ENCODE results near the gene CCDC47.
A peak's percentile ranks its signal among the peaks of the same experiment; 100 is the strongest.
"Not testable (repeated sequence)": the region's sequence is repeated elsewhere in the genome, so short reads cannot be mapped to it uniquely, and the experiment has no call there.

Gene CCDC47, protein sequence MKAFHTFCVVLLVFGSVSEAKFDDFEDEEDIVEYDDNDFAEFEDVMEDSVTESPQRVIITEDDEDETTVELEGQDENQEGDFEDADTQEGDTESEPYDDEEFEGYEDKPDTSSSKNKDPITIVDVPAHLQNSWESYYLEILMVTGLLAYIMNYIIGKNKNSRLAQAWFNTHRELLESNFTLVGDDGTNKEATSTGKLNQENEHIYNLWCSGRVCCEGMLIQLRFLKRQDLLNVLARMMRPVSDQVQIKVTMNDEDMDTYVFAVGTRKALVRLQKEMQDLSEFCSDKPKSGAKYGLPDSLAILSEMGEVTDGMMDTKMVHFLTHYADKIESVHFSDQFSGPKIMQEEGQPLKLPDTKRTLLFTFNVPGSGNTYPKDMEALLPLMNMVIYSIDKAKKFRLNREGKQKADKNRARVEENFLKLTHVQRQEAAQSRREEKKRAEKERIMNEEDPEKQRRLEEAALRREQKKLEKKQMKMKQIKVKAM

DNA sequence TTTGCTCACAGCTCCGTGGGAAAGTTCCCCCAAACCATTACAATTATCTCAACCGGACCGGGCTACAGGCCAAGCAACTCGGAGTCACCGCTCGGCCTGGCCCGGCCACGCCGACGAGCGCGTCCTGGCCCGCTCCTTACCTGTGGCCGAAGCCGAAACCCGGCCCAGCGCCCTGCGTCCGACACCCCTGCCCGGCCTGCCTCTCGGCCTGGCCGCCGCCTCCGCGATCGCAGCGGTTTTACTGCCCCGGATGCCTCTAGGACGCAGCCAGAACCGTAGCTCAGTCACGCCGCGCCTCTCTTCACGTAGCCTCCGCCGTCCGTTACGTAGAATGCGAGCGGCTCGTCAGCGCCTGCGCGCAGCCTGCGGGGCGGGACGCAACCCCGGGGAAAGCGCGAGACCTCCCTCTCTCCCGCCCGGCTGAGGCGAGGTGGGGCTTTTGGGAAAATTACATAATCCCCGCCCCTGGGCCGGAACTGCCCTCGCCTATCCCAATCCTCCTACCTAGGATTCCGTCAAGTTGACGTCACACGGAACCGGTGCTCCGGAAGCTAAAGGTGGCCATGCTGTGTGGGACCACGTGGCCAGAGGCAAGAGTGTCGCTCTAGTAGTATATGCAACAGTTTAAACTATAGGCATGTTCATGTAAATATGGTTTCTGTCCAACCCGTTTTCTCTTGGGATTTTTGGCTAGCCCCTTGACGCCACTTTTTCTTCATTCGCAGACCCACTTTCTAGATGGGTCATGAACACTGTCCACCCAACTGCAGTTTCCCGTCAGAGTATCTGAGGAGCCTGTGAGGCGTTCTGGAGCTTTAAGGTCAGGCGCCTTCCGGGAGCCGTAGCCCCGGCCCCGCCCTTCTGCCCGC, at the start of gene CCDC47:
Gene CCDC47, minus strand, starts transcription at position 326 of the 869 bp plus-strand sequence. CDS start 7,422 bp downstream, outside the sequence.
- DNase-seq (ENCODE audit: low spot score), result peak; percentile 99

DNA sequence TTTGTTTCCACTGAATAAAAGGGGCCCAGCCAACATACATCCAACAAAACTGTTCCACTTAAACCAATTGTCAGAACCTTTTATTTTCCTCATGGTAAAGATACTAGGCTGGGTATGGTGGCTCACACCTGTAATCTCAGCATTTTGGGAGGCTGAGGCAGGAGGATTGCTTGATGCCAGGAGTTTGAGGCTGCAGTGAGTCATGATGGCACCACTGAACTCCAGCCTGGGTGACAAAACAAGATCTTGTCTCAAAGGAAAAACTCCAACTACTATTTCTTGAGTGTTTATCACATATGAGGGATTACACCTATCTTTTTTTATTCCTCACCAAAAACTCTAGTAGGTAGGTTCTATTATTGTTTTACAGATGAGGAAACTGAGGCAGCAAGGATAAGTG, 49.1 kb upstream of the CCDC47 start:
- DNase-seq (ENCODE audit: low spot score), result no peak

DNA sequence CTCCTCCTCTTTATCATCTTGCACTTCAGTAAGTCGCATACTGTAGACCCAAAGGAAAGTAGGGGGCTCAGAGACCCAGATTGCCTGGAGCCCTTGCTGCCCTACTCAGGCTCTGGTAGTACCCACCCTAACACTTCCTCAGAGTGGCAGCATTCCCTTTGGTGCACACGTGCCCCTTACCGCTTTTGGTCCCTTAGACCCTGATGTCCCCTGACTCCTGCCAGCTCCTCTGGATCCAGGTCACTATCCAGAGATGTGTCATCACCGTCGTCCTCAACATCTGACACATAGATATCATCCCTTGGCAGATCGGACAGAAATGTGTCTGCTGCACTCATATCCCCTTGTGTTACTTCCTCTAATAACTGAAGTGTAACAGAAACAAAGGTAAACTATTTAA, 48.4 kb upstream of the CCDC47 start:
- DNase-seq (ENCODE audit: low spot score), result no peak

DNA sequence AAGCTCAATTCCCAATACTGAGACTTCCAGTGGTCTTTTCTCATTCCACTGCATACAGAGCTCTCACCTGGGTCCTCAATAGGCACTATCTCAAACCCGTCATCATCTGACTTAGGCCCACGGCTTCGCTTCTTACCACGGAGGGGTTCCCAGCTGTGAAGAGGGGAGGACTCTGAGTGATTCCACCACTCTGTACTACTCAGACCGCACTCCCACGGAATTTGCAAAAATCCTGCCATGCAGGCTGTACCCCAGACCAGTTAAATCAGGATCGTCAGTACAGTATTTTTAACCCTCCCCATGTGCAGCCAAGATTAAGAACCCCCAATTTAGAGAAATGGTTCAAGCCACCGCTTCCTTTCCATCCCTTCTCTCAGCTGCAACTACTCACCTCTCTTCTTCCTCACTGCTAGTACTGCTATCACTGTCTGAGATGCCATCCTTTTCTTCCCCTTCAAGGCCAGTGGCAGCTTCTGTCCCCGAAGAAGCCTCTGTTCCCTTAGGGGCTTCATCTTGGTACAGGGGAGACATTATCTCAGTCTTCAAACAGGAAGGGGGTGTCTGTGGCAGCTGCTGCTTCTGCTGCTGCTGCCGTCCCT, 47.7 kb upstream of the CCDC47 start:
- DNase-seq (ENCODE audit: low spot score), result no peak

DNA sequence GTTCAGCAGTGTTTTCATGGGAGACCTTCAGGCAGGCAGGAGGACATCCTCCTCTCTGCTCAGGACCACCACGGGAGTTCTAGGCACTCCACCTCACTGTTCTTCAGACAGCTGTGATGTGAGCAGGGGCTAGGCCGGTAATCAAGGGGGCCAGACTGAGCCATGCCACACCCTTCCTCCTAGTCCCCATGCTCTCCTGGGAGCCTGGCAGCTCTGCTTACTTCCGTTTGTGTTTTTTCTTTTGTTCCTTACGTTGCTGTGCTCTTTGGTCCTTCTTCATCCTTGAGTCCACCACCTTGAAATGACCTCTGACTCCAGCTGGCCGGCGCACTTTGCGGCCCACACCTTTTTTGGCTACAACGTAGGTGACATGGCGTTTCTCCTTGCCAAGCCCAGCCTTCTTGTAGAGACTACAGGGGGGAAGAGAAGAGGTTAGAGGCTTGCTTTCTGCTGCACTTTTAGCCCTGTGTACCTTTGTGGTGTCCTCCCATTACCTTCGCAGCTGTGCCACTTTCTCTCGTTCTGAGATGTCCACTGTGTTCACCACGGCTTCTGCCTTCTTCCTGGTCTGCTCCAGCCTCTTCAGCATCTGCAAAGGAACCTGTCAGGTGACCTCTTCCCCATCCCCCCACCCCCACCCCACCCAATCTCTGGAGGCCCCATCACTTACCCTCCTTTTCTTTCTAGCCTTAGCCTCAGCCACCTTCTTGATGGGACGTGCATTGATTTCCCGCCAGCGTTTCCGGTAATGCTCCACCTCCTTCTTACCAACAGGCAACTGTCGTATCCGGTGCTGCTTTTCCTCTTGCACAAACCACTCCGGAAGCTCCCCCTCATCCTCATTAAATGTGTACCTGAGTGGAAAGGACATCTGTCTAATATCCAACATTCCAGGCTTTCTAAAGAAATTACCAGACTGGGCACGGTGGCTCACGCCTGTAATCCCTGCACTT, 46.5 kb upstream of the CCDC47 start:
- DNase-seq (ENCODE audit: low spot score), result no peak

DNA sequence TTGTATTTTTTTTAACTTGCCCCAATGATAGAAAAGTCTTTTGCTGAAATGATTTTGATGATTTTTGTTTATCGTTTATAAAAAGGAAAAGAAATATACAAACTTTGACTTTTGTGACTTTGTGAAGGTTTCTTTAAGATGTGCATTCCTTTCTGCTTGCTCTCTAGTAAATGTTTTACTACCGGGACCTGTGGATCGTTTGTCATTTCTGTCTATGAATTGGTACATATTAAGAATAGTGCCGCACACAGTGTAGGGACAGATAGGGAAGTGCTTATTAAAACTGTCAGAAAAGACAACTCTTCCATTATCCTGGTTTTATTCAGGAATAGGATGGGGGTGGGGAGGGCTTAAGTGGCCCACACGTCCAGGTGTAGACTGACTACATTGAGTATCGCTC, 45.7 kb upstream of the CCDC47 start:
- no peak for DNase-seq (ENCODE audit: low spot score)

DNA sequence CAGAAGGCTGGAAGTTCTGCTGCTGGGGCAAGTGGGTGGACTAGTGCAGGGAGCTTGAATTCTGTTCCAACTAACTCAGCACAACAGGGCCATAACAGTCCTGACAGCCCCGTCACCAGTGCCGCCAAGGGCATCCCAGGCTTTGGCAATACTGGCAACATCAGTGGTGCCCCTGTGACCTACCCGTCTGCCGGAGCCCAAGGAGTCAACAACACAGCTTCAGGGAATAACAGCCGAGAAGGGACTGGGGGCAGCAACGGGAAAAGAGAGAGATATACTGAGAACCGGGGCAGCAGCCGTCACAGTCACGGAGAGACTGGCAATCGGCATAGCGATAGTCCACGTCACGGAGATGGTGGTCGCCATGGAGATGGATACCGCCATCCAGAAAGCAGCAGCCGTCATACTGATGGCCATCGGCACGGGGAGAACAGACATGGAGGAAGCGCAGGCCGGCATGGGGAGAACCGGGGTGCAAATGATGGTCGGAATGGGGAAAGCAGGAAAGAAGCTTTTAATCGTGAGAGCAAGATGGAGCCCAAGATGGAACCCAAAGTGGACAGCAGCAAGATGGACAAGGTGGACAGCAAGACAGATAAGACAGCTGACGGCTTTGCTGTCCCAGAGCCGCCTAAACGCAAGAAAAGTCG, 44.5 kb upstream of the CCDC47 start:
- DNase-seq (ENCODE audit: low spot score), result no peak

DNA sequence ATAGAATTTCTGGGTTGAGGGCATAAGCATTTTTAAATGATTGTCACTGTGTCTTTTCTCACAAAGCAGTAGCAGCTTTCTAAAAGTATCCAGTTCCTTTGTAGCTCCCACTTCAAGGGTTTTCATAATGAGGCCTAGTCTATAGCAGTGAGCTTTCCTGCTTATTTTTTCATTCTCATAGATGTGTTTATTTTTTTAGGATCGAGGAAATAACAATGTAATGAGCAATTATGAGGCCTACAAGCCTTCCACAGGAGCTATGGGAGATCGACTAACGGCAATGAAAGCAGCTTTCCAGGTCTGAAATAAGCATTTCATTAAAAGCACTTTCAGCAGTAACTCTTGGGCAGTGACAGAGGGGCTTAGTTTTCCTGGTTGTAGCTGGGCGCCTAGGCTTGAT, 43.3 kb upstream of the CCDC47 start:
- no peak for DNase-seq (ENCODE audit: low spot score)

DNA sequence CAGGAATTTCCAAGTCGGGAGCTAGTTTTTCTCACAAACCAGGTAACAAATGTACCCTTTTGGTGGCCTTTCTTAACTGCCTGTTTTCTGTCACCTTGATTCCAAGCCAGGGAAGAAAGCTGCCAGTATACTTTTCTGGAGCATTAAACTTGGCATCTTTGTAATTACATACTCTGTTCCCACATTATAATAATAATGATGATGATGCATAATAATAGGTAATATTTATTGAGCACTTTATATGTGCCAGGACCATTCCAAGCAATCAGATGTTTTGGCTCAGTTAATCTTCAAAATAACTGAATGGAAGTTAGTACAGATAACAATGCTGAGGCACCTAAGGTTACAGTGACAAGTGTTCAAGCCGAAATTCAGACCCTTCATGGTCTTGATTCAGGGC, 42.7 kb upstream of the CCDC47 start:
- no peak for DNase-seq (ENCODE audit: low spot score)

DNA sequence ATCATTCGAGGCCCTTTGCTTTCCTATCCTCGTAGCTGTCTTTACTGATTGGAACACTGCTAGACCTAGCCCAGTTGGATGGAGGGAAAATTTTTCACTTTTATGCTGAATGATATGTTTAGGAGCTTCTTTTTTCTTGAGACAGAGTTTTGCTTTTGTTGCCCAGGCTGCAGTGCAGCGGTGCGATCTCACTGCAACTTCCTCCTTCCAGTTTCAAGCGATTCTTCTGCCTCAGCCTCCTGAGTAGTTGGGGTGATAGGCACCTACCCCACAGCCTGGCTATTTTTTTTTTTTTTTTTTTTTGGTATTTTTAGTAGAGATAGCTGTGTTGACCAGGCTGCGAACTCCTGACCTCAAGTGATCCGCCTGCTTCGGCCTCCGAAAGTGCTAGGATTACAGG, 36.6 kb upstream of the CCDC47 start:
- no peak for DNase-seq (ENCODE audit: low spot score)

DNA sequence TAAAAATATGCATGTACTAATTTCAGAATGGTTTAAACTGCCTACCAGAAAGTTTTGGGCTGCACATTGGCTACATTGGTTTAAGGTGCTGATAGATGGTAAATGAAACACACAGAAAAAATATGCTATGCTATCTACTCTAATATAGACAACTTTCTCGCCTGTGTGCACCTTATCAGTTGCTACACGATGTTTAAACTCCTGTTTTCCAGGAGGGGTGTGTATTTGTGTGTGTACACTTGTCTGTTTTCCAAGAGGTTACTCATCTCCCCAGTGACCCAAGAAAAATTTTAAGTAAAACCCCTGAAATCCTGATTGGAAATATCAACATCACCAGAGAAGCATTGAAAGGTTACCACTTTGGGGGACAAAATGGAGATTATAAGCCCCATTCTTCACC, 32.2 kb upstream of the CCDC47 start:
- DNase-seq (ENCODE audit: low spot score), result no peak

DNA sequence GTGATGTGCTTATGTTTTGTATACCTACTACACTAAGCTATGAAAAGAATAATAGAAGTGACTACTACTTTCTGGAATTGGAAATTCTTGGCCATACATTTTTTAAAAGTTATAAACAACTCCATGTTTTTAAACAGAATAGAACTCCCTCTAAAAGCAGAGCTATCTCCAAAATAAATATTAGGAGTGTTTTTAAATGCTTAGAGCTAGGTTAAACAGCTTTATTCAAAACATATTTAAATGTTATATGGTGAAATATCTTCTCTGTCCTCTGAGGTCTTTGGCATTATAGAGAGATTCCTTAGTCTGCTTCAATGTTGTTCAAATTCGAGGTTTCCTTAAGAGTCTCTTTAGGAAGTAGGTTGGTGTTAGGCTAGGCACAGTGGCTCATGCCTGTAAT, 30.9 kb upstream of the CCDC47 start:
- DNase-seq (ENCODE audit: low spot score), result no peak

DNA sequence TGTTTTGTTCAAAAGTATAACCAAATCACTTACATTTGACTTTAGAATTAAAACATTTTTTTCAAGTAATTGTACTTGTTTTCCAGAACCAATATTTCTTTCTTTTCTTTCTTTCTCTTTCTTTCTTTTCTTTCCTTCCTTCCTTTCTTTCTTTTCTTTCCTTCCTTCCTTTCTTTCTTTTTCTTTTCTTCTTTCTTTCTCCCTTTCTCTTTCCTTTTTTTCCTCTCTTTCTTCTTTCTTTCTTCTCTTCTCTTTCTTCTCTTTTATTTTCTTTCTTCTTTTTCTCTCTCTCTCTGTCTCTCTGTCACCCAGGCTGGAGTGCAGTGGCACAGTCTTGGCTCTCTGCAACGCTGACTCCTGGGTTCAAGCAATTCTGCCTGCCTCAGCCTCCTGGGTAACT, 27.4 kb upstream of the CCDC47 start:
- DNase-seq (ENCODE audit: low spot score), result no peak

DNA sequence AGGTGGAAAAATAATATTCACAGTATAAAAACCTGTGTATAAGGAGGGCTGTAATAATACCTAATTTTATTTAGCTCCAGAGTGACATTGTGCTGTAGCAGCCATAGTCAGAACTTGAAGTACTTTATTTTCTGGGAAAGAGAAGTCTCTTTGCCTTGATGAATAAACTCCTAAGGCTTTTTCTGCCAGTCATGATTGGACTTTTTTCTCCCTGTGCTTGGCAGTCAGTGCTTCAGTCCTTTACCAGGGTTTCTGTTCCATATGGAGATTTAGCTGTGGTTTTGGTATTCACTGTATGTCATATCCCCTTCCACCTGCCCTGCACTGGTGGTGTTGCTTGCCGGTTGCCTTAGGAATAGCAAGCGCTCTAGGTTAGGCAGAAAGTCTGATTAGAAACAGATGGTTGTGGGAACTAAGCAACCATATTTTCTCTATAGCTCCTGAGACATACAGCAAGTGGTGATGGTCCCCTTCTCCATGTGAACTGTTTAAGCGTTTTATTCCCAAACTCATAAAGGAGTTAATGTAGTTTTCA, 25.2 kb upstream of the CCDC47 start:
- DNase-seq (ENCODE audit: low spot score), result no peak

DNA sequence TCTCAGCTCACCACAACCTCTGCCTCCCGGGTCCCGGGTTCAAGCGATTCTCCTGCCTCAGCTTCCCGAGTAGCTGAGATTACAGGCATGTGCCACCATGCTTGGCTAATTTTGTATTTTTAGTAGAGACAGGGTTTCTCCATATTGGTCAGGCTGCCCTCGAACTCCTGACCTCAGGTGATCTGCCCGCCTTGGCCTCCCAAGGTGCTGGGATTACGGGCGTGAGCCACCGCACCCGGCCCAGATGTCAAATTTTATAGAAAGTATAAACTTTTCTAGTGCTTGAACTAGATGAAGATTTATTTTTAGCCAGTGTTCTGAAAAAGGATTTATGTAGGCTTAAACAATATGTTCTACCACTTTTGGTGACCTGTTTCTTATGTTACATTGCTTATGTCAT, 23.0 kb upstream of the CCDC47 start:
- DNase-seq (ENCODE audit: low spot score), result not testable (repeated sequence)

DNA sequence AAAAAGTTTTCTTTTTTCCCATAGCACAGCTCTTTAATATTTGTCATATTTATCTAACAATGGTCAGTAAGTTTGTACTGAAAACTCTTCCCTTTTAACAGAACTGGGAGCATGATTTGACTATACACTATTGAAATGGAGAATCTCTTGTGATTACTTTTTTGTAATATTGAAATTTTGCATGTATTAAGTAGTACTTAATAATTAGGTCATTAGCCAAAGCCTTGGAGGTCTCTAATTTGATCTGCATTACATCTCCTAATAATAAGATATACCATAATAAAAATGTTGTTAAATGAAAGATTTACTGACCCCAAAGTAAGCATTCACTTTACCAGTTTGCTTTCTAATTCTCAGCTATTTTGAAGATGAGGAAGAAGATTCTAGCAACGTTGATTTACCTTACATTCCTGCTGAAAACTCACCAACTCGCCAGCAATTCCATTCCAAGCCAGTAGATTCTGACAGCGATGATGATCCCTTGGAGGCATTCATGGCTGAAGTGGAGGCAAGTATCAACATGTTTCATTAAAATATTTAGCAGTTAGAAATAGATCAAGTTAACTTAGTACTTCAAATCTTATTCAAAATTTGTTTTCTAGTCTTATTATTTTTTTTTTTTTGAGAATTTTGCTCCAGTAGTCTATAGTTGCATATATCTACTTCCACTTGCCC, 18.8 kb upstream of the CCDC47 start:
- DNase-seq (ENCODE audit: low spot score), result no peak

DNA sequence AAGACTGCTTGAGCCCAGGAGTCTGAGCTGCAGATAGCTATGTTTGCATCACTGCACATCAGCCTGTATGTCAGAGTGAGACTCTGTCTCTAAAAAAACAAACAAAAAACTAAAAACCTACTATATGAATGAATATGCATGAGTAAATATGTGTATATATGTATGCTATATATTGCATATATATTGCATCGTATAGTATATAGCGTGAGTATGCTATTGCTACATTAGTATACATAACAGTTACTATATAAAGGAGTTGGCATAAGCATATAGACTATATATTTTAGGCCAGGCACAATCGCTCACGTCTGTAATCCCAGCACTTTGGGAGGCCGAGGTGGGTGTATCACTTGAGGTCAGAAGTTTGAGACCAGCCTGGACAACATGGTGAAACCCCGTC, 16.7 kb upstream of the CCDC47 start:
- DNase-seq (ENCODE audit: low spot score), result no peak

DNA sequence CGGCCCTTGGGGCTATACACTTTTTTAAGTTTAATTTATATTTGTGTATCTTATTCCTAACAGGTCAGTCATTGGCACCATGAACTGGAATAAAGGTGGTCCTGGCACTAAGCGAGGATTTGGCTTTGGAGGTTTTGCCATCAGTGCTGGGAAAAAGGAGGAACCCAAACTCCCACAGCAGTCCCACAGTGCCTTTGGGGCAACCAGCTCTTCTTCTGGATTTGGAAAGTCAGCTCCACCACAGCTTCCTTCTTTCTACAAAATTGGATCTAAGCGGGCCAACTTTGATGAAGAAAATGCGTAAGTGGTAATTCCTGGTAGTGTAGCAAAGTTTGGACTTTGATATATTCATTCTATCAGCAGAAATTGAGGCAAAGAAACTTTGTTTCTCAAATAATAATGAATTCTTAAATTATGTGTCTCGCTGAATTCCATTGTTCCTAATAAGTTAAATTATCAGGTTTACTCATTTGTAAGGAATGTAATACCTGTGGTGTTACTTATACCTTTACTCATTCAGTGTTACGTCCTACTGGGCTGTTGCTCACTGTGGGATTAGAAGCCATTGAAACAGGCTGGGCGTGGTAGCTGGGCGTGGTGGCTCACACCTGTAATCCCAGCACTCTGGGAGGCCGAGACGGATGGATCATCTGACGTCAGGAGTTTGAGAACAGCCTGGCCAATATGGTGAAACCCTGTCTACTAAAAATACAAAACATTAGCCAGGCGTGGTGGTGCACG, 13.7 kb upstream of the CCDC47 start:
- DNase-seq (ENCODE audit: low spot score), result no peak

DNA sequence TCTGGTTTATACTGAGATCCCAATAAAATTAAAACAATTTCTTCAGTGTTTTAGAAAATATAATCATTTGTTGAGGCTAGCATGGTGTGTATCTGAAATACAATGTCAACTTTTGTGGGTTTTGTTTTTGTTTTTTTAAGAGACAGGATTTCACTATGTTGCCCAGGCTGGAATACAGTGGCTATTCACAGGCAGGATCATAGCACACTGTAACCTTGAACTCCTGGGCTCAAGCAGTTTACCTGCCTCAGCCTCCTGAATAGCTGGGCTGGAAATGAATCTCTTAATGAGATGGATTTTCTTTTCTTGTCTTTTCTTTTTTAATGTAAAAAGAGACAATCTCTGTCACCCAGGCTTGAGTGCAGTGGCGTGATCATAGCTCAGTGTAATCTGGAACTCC, 12.7 kb upstream of the CCDC47 start:
- no peak for DNase-seq (ENCODE audit: low spot score)
